Measurements from ENCODE around the gene KDM2A. TPM values are rescaled to one million over a fixed set of nuclear protein-coding genes. Genes with fewer than 3 reads are reported as not detected.

The KDM2A gene
- total RNA-seq, 1 experiment from 2014 or later, result 50.4 TPM

DNA sequence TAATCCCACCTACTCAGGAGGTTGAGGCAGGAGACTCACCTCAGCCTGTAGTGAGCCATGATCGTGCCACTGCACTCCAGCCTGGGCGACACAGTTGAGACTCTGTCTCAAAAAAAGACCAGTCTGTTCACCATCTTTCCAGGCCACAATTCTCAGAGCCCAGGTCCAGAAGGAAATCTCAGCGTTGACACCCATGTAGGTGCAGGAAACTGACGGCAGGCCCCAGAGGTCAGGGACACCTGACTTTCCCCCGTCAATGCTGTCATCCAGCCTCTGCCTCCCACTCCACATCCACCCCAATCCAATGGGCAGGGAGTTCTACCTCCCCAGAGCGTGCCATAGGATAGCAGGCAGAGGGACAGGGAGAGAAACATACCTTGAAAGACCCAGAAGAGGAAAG lies 141.3 kb downstream of the KDM2A start:
- ChIA-PET CTCF (no interaction called here), POLR2A (no interaction called here), RAD21 (ENCODE audit: low non-redundant PET in 1 of 2, low total read pairs in 2 of 2, uncharacterized antibody in 2 of 2, unreplicated experiment in 2 of 2) (no interaction called here)
- no peak for DNase-seq (ENCODE audit: low read depth, low spot score)
- Histone ChIP-seq H3K4me3 (replicated peaks in 1 of 2; ENCODE audit: low read depth in 1 of 2, low read length in 2 of 2) (no peak overlapping the region), H2AFZ (ENCODE audit: low read depth, low read length, poor library complexity, severe bottlenecking) (no peak overlapping the region), H3K36me3 (ENCODE audit: control insufficient read depth in 1 of 2, insufficient read depth in 2 of 2, low read length in 2 of 2) (peaks cover 3 to 4% of the 10 kb centered on the region in 2 experiments; a peak in 2 of 4 replicates), H3K27me3 (ENCODE audit: insufficient read depth, low read length) (no peaks in the 10 kb centered on the region), H3K4me2 (ENCODE audit: low read length) (0 out of 2 replicates have a peak overlapping the region, but pooled peaks have one; percentile 90), H3K79me2 (ENCODE audit: insufficient read depth, low read length) (no peaks in the 10 kb centered on the region), H3K9me2 (ENCODE audit: insufficient read depth) (no peaks in the 10 kb centered on the region), H3K9me3 (ENCODE audit: control insufficient read depth in 1 of 2, insufficient read depth in 1 of 2, low read depth in 1 of 2, low read length in 2 of 2) (no peaks in the 10 kb centered on the region), H3K4me1 (ENCODE audit: control insufficient read depth in 1 of 2, insufficient read depth in 2 of 2, low read length in 2 of 2) (peaks cover 6 to 29% of the 10 kb centered on the region in 2 experiments; a peak in 3 of 4 replicates), H3K27ac (ENCODE audit: low read depth, low read length) (no peak overlapping the region), H4K20me1 (ENCODE audit: insufficient read depth) (no peaks in the 10 kb centered on the region), H3K9ac (ENCODE audit: low read length) (no peak overlapping the region)
- intact Hi-C loops (cut with micrococcal nuclease), result no loop called here
- TF ChIP-seq, protein P1, sequence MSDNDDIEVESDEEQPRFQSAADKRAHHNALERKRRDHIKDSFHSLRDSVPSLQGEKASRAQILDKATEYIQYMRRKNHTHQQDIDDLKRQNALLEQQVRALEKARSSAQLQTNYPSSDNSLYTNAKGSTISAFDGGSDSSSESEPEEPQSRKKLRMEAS (IDR thresholded peaks at IDR 0.05), result no peak
- TF ChIP-seq CBX3 (IDR thresholded peaks at IDR 0.05; ENCODE audit: low read depth) (no peak), SRF (IDR thresholded peaks at IDR 0.05; ENCODE audit: low read depth) (no peak), POLR2AphosphoS5 (IDR thresholded peaks at IDR 0.05; ENCODE audit: low read depth, low read length) (no peak), ZFX (IDR thresholded peaks at IDR 0.05) (no peak), YY1 (IDR thresholded peaks at IDR 0.05; ENCODE audit: extremely low read depth, insufficient replicate concordance, low read depth, low read length) (no peak), EZH2phosphoT487 (IDR thresholded peaks at IDR 0.05; ENCODE audit: borderline replicate concordance) (no peak), SIN3A (IDR thresholded peaks at IDR 0.05; ENCODE audit: low read depth) (no peak), CEBPB (IDR thresholded peaks at IDR 0.05; ENCODE audit: low read depth) (no peak), POLR2A (IDR thresholded peaks at IDR 0.05; ENCODE audit: borderline replicate concordance, extremely low read depth, insufficient read depth, insufficient read length) (no peak), EGR1 (IDR thresholded peaks at IDR 0.05; ENCODE audit: low read depth) (no peak), ELF1 (IDR thresholded peaks at IDR 0.05; ENCODE audit: borderline replicate concordance, low read depth) (no peak), TCF7L2 (IDR thresholded peaks at IDR 0.05; ENCODE audit: borderline replicate concordance, extremely low read depth, insufficient read depth, insufficient read length) (no peak), EZH2 (IDR thresholded peaks at IDR 0.05) (no peak)
- TF ChIP-seq, protein P2, sequence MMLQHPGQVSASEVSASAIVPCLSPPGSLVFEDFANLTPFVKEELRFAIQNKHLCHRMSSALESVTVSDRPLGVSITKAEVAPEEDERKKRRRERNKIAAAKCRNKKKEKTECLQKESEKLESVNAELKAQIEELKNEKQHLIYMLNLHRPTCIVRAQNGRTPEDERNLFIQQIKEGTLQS (IDR thresholded peaks at IDR 0.05), result no peak
- TF ChIP-seq, protein P3, sequence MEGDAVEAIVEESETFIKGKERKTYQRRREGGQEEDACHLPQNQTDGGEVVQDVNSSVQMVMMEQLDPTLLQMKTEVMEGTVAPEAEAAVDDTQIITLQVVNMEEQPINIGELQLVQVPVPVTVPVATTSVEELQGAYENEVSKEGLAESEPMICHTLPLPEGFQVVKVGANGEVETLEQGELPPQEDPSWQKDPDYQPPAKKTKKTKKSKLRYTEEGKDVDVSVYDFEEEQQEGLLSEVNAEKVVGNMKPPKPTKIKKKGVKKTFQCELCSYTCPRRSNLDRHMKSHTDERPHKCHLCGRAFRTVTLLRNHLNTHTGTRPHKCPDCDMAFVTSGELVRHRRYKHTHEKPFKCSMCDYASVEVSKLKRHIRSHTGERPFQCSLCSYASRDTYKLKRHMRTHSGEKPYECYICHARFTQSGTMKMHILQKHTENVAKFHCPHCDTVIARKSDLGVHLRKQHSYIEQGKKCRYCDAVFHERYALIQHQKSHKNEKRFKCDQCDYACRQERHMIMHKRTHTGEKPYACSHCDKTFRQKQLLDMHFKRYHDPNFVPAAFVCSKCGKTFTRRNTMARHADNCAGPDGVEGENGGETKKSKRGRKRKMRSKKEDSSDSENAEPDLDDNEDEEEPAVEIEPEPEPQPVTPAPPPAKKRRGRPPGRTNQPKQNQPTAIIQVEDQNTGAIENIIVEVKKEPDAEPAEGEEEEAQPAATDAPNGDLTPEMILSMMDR (IDR thresholded peaks at IDR 0.05 in 2 of 3, conservative IDR thresholded peaks at IDR 0.05 in 1 of 3; ENCODE audit: borderline replicate concordance in 1 of 3, insufficient read depth in 1 of 3, low read depth in 2 of 3, low read length in 2 of 3), result no peak
- TF ChIP-seq, protein P4, sequence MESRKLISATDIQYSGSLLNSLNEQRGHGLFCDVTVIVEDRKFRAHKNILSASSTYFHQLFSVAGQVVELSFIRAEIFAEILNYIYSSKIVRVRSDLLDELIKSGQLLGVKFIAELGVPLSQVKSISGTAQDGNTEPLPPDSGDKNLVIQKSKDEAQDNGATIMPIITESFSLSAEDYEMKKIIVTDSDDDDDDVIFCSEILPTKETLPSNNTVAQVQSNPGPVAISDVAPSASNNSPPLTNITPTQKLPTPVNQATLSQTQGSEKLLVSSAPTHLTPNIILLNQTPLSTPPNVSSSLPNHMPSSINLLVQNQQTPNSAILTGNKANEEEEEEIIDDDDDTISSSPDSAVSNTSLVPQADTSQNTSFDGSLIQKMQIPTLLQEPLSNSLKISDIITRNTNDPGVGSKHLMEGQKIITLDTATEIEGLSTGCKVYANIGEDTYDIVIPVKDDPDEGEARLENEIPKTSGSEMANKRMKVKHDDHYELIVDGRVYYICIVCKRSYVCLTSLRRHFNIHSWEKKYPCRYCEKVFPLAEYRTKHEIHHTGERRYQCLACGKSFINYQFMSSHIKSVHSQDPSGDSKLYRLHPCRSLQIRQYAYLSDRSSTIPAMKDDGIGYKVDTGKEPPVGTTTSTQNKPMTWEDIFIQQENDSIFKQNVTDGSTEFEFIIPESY (IDR thresholded peaks at IDR 0.05; ENCODE audit: extremely low read depth, insufficient replicate concordance, low read length), result no peak
- BruUV-seq (replicated peaks), result no TSS peak
- ATAC-seq, result no peak

Measured in HCT116 (cell line).